Colonic mucosa (tissue), 4 donors: ENCODE measurements around the gene TENM3. TPM values are rescaled to one million over a fixed set of nuclear protein-coding genes. Genes with fewer than 3 reads are reported as not detected.

Source experiments
- DNase-seq: peaks from one replicate; pipeline ENCODE4 v3.0.0-alpha.2; 2020
- H3K27ac ChIP-seq: fragments of 200-600 bp; one replicate; pipeline ENCODE4 v1.8.0; 2021
- H3K27me3 ChIP-seq: fragments of 200-600 bp; one replicate; pipeline ENCODE4 v1.8.0; 2021
- H3K36me3 ChIP-seq: fragments of 200-600 bp; one replicate; pipeline ENCODE4 v1.8.0; 2021
- H3K4me1 ChIP-seq: fragments of 200-600 bp; one replicate; pipeline ENCODE4 v1.8.0; 2021; ENCODE audit warnings: mild to moderate bottlenecking
- H3K4me3 ChIP-seq: fragments of 200-600 bp; one replicate; pipeline ENCODE4 v1.8.0; 2021
- H3K9ac ChIP-seq, 2 donors: one replicate each; pipeline ENCODE4 v1.7.0; 2013; ENCODE audit warnings: control low read depth in 2 of 2, low read depth in 2 of 2, low read length in 2 of 2
- H3K9me3 ChIP-seq: fragments of 200-600 bp; one replicate; pipeline ENCODE4 v1.8.0; 2021
- CTCF ChIP-seq: fragments of 200-600 bp; IDR thresholded peaks from one replicate; pipeline ENCODE4 v1.8.0; 2022; ENCODE audit warnings: antibody characterized with exemption, mild to moderate bottlenecking
- intact Hi-C: fragments of 100-400 bp; cut with DNase I; formaldehyde crosslinking; loops from one replicate; pipeline ENCODE4 v1.14.1; 2022
- total RNA-seq, 2 donors: library from RNA; stranded (reverse); fragmentation: NEBNext Ultra II Directional in 1 of 2; extraction: Animal tissue kit (Norgen Biotek cat#: 25700) in 1 of 2; gene quantifications; one replicate each; pipeline ENCODE4 v1.2.1, GENCODE V29; 2021
- donor health status: healthy.
- donor health status: DM: no; HTN: no; CAD: no.
- donor health status: DM: no; HTN: no; CAD: no.

The TENM3 gene
- total RNA-seq, 2 donors from 2014 or later = 0.32 to 1.6 TPM

- Histone ChIP-seq H3K9me3 (no peaks in the 10 kb centered on the region), H3K4me1 (no peaks in the 10 kb centered on the region), H3K27ac (no peak overlapping the region), H3K9ac (no peak overlapping the region), H3K27me3 (no peaks in the 10 kb centered on the region), H3K4me3 (no peak overlapping the region), H3K36me3 (no peaks in the 10 kb centered on the region)
- intact Hi-C loops = no loop called here
- no peak for DNase-seq
- no peak for TF ChIP-seq CTCF
These were observed 3.4 kb downstream of the TENM3 start for GRCh38 chr4:182246401-182247205.

DNA sequence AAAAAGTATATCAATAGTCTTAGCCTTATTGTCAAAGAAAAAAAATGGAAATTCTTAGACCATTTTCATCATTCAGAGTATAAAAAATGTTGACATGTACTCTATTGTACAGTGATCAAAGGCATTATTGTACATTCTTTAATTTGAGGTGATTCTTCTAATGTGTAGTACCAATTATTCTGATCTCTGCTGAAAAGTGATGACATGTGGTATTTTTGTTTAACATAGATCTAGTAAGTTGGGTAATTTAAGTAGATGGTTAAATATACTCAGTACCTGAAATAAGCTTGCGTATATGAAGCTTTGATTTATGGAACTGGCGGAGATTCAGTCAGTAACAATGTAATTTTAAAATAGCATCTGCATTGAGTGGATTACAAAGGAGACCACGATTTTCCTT is 5.1 kb downstream of the TENM3 start:
- Histone ChIP-seq H3K4me3 (no peak overlapping the region), H3K9me3 (no peaks in the 10 kb centered on the region), H3K27ac (no peak overlapping the region), H3K9ac (no peak overlapping the region), H3K4me1 (no peaks in the 10 kb centered on the region), H3K36me3 (no peaks in the 10 kb centered on the region), H3K27me3 (no peaks in the 10 kb centered on the region)
- no peak for TF ChIP-seq CTCF
- intact Hi-C loops = no loop called here
- no peak for DNase-seq

- Histone ChIP-seq H3K4me1 (no peaks in the 10 kb centered on the region), H3K27me3 (no peaks in the 10 kb centered on the region), H3K9ac (no peak overlapping the region), H3K36me3 (no peaks in the 10 kb centered on the region), H3K9me3 (no peaks in the 10 kb centered on the region), H3K27ac (no peak overlapping the region), H3K4me3 (no peak overlapping the region)
- intact Hi-C loops = no loop called here
- DNase-seq = no peak
- TF ChIP-seq CTCF = no peak
These were observed 7.2 kb downstream of the TENM3 start for GRCh38 chr4:182250446-182250845.

GRCh38 chr4:182251116-182251515 is 7.9 kb downstream of the TENM3 start:
- no peaks in the 10 kb centered on the region for H3K27me3 ChIP-seq
- H3K27ac ChIP-seq = no peak overlapping the region
- intact Hi-C loops = no loop called here
- H3K4me1 ChIP-seq = no peaks in the 10 kb centered on the region
- no peaks in the 10 kb centered on the region for H3K36me3 ChIP-seq
- H3K4me3 ChIP-seq = no peak overlapping the region
- no peak overlapping the region for H3K9ac ChIP-seq
- TF ChIP-seq CTCF = no peak
- DNase-seq = no peak
- no peaks in the 10 kb centered on the region for H3K9me3 ChIP-seq

GRCh38 chr4:182252220-182252619 is 9.0 kb downstream of the TENM3 start:
- H3K4me1 ChIP-seq = no peaks in the 10 kb centered on the region
- no peak overlapping the region for H3K4me3 ChIP-seq
- no peak for TF ChIP-seq CTCF
- no peaks in the 10 kb centered on the region for H3K9me3 ChIP-seq
- no peaks in the 10 kb centered on the region for H3K27me3 ChIP-seq
- H3K27ac ChIP-seq = no peak overlapping the region
- DNase-seq = no peak
- intact Hi-C loops = no loop called here
- H3K36me3 ChIP-seq = no peaks in the 10 kb centered on the region
- no peak overlapping the region for H3K9ac ChIP-seq
